GM12878 (cell line): ENCODE results near the gene ANTXR2. TPM values are rescaled to one million over a fixed set of nuclear protein-coding genes. Genes with fewer than 3 reads are reported as not detected.

Experiments
- CHD4 ChIP-seq: fragments of 200-600 bp; sonication (generic); IDR thresholded peaks from 2 replicates; pipeline ENCODE4 v1.6.1; 2016; ENCODE audit warnings: mild to moderate bottlenecking
- DPF2 ChIP-seq: fragments of 450-650 bp; IDR thresholded peaks from 2 replicates; pipeline ENCODE4 v1.6.1; 2017; ENCODE audit warnings: mild to moderate bottlenecking
- ETV6 ChIP-seq, 2 experiments: fragments of 450-650 bp in 1 of 2; IDR thresholded peaks in 1 of 2; conservative IDR thresholded peaks in 1 of 2; 2 replicates each; pipeline ENCODE4 v1.6.1; 2014; ENCODE audit warnings: antibody characterized with exemption in 1 of 2, borderline replicate concordance in 1 of 2, low read depth in 1 of 2, mild to moderate bottlenecking in 1 of 2, moderate library complexity in 1 of 2
- HDAC2 ChIP-seq: fragments of 200-600 bp; sonication (generic); IDR thresholded peaks from 2 replicates; pipeline ENCODE4 v1.6.1; 2017
- NBN ChIP-seq: fragments of 450-650 bp; IDR thresholded peaks from 2 replicates; pipeline ENCODE4 v1.6.1; 2016
- RB1 ChIP-seq: fragments of 450-650 bp; formaldehyde crosslinking; IDR thresholded peaks from 2 replicates; pipeline ENCODE4 v1.6.1; 2017; ENCODE audit warnings: mild to moderate bottlenecking, borderline replicate concordance
- SIN3A ChIP-seq: IDR thresholded peaks from 2 replicates; pipeline ENCODE4 v1.6.1; 2012; ENCODE audit warnings: low read depth, low read length, improper control_type of control experiment
- SUPT20H ChIP-seq: IDR thresholded peaks from 2 replicates; pipeline ENCODE4 v1.6.1; 2011; ENCODE audit warnings: low read depth, mild to moderate bottlenecking, low read length, moderate library complexity, borderline replicate concordance; ENCODE audit not compliant: control insufficient read depth
- TAF1 ChIP-seq: IDR thresholded peaks from 2 replicates; pipeline ENCODE4 v1.6.1; 2011; ENCODE audit warnings: mild to moderate bottlenecking, low read depth, low read length, borderline replicate concordance
- TCF12 ChIP-seq: IDR thresholded peaks from 2 replicates; pipeline ENCODE4 v1.6.1; 2011; ENCODE audit warnings: low read depth, mild to moderate bottlenecking, low read length
- WRNIP1 ChIP-seq: IDR thresholded peaks from 2 replicates; pipeline ENCODE4 v1.6.1; 2011; ENCODE audit warnings: low read depth, low read length, improper control_type of control experiment, borderline replicate concordance
- polyA plus RNA-seq, 11 experiments: library from polyadenylated mRNA; depleted of rRNA in 4 of 11; unstranded in 6 of 11; stranded (reverse) in 5 of 11; fragments of >200 nt; fragmentation: Nextera tagmentation in 4 of 11; fragmentation: Illumina TruSeq in 1 of 11; extraction: Ambion mirVana in 4 of 11; extraction: Trizol in 1 of 11; gene quantifications; 1 replicate in 1 of 11; 2 replicates in 10 of 11; pipeline versions ENCODE4 v1.2.1 to v1.2.3, GENCODE V29; 2011 to 2016; ENCODE audit warnings: inconsistent platforms in 2 of 11, missing spikeins in 2 of 11, low read depth in 1 of 11
- total RNA-seq, 4 experiments: library from RNA; depleted of rRNA in 3 of 4; stranded (reverse); fragments of >200 nt in 3 of 4; fragmentation: Illumina TruSeq in 1 of 4; extraction: Trizol in 1 of 4; gene quantifications; 2 replicates each; pipeline versions ENCODE4 v1.2.1 to v1.2.3, GENCODE V29; 2013 to 2021
- TF ChIP-seq, protein P1 (sequence below): fragments of 450-650 bp; IDR thresholded peaks from 2 replicates; pipeline ENCODE4 v1.6.1; 2018; ENCODE audit warnings: mild to moderate bottlenecking, low read depth, moderate library complexity; ENCODE audit not compliant: partially characterized antibody
- TF ChIP-seq, protein P2 (sequence below): fragments of 450-650 bp; formaldehyde crosslinking; IDR thresholded peaks from 2 replicates; pipeline ENCODE4 v1.4.0; 2022; ENCODE audit warnings: mild to moderate bottlenecking, moderate library complexity
- TF ChIP-seq, protein P3 (sequence below): fragments of 450-650 bp; IDR thresholded peaks from 2 replicates; pipeline ENCODE4 v1.6.1; 2017; ENCODE audit warnings: borderline replicate concordance
- TF ChIP-seq, protein P4 (sequence below): fragments of 450-650 bp; IDR thresholded peaks from 2 replicates; pipeline ENCODE4 v1.6.1; 2017; ENCODE audit warnings: mild to moderate bottlenecking, moderate library complexity
- TF ChIP-seq, protein P5 (sequence below): IDR thresholded peaks from 2 replicates; pipeline ENCODE4 v1.6.1; 2011; ENCODE audit warnings: low read depth, mild to moderate bottlenecking, low read length, moderate library complexity, borderline replicate concordance; ENCODE audit errors: extremely low read depth

The ANTXR2 gene
- total and polyA plus RNA-seq, 10 of the 15 experiments (the other 5 are each of a cell fraction or from before 2014, with no cell fraction given): 1.4 to 8.9 (median 5.7) TPM

DNA sequence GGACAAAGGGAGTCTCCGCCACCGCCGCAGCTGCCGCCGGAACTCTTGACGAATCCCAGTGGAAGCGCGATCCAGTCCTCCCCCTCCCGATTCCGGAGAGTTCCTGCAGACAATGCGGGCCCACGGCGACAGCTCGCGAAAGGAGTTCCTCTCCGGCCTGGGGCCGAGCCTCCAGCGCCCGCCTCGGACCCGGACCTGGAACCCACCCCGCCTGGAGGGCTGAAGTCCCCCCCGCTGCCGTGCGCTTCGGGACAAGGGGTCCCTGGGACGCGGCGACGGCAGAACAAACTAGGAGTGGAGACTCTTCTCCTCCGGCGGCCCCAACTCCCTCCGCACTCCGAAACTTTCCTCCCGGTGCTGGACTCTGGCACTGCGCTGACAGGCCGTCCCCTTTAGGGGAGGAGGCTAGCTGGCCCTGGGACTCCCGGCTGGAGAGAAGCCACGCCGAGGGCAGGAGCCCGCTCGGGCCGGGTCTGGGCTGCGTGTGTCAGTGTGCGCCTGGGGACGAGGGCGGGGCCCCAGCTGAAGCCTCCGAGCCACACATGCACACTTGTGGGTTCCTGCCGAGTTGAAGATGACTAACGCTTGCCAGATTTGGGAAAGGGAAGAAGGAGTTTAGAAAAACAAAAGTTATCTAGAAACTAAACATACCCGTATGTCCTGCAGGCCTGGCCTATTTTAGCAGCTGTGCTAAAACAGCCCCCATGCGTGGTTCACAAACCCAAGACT, at the start of gene ANTXR2 (continued):
- TF ChIP-seq, protein P1, sequence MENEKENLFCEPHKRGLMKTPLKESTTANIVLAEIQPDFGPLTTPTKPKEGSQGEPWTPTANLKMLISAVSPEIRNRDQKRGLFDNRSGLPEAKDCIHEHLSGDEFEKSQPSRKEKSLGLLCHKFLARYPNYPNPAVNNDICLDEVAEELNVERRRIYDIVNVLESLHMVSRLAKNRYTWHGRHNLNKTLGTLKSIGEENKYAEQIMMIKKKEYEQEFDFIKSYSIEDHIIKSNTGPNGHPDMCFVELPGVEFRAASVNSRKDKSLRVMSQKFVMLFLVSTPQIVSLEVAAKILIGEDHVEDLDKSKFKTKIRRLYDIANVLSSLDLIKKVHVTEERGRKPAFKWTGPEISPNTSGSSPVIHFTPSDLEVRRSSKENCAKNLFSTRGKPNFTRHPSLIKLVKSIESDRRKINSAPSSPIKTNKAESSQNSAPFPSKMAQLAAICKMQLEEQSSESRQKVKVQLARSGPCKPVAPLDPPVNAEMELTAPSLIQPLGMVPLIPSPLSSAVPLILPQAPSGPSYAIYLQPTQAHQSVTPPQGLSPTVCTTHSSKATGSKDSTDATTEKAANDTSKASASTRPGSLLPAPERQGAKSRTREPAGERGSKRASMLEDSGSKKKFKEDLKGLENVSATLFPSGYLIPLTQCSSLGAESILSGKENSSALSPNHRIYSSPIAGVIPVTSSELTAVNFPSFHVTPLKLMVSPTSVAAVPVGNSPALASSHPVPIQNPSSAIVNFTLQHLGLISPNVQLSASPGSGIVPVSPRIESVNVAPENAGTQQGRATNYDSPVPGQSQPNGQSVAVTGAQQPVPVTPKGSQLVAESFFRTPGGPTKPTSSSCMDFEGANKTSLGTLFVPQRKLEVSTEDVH: no peak
- TF ChIP-seq, protein P2, sequence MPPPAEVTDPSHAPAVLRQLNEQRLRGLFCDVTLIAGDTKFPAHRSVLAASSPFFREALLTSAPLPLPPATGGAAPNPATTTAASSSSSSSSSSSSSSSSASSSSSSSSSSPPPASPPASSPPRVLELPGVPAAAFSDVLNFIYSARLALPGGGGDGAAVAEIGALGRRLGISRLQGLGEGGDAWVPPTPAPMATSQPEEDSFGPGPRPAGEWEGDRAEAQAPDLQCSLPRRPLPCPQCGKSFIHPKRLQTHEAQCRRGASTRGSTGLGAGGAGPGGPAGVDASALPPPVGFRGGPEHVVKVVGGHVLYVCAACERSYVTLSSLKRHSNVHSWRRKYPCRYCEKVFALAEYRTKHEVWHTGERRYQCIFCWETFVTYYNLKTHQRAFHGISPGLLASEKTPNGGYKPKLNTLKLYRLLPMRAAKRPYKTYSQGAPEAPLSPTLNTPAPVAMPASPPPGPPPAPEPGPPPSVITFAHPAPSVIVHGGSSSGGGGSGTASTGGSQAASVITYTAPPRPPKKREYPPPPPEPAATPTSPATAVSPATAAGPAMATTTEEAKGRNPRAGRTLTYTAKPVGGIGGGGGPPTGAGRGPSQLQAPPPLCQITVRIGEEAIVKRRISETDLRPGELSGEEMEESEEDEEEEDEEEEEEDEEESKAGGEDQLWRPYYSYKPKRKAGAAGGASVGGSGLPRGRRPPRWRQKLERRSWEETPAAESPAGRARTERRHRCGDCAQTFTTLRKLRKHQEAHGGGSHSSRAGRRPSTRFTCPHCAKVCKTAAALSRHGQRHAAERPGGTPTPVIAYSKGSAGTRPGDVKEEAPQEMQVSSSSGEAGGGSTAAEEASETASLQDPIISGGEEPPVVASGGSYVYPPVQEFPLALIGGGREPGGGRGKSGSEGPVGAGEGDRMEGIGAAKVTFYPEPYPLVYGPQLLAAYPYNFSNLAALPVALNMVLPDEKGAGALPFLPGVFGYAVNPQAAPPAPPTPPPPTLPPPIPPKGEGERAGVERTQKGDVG (CRISPR knock-in tag): no peak
- TF ChIP-seq DPF2 (peak; percentile 26; the same call in 1 of the 2 replicates), ETV6 (conservative IDR thresholded peaks at IDR 0.05 in 1 of 2, IDR thresholded peaks at IDR 0.05 in 1 of 2; ENCODE audit: borderline replicate concordance in 1 of 2, low read depth in 1 of 2) (no peak), WRNIP1 (0 out of 2 replicates have a peak, but pooled peaks have one; percentile 89), SIN3A (peak; percentile 63; the same call in 1 of the 2 replicates), CHD4 (no peak), TCF12 (no peak), TAF1 (peak; percentile 72; the same call in 1 of the 2 replicates), SUPT20H (no peak), HDAC2 (no peak), RB1 (no peak), NBN (no peak; the same call in 1 of the 2 replicates)
- TF ChIP-seq, protein P3, sequence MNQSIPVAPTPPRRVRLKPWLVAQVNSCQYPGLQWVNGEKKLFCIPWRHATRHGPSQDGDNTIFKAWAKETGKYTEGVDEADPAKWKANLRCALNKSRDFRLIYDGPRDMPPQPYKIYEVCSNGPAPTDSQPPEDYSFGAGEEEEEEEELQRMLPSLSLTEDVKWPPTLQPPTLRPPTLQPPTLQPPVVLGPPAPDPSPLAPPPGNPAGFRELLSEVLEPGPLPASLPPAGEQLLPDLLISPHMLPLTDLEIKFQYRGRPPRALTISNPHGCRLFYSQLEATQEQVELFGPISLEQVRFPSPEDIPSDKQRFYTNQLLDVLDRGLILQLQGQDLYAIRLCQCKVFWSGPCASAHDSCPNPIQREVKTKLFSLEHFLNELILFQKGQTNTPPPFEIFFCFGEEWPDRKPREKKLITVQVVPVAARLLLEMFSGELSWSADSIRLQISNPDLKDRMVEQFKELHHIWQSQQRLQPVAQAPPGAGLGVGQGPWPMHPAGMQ: no peak
- TF ChIP-seq, protein P4, sequence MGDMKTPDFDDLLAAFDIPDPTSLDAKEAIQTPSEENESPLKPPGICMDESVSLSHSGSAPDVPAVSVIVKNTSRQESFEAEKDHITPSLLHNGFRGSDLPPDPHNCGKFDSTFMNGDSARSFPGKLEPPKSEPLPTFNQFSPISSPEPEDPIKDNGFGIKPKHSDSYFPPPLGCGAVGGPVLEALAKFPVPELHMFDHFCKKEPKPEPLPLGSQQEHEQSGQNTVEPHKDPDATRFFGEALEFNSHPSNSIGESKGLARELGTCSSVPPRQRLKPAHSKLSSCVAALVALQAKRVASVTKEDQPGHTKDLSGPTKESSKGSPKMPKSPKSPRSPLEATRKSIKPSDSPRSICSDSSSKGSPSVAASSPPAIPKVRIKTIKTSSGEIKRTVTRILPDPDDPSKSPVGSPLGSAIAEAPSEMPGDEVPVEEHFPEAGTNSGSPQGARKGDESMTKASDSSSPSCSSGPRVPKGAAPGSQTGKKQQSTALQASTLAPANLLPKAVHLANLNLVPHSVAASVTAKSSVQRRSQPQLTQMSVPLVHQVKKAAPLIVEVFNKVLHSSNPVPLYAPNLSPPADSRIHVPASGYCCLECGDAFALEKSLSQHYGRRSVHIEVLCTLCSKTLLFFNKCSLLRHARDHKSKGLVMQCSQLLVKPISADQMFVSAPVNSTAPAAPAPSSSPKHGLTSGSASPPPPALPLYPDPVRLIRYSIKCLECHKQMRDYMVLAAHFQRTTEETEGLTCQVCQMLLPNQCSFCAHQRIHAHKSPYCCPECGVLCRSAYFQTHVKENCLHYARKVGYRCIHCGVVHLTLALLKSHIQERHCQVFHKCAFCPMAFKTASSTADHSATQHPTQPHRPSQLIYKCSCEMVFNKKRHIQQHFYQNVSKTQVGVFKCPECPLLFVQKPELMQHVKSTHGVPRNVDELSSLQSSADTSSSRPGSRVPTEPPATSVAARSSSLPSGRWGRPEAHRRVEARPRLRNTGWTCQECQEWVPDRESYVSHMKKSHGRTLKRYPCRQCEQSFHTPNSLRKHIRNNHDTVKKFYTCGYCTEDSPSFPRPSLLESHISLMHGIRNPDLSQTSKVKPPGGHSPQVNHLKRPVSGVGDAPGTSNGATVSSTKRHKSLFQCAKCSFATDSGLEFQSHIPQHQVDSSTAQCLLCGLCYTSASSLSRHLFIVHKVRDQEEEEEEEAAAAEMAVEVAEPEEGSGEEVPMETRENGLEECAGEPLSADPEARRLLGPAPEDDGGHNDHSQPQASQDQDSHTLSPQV: no peak
- TF ChIP-seq, protein P5, sequence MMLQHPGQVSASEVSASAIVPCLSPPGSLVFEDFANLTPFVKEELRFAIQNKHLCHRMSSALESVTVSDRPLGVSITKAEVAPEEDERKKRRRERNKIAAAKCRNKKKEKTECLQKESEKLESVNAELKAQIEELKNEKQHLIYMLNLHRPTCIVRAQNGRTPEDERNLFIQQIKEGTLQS: no peak
